ENCODE measurements around the gene CSH1.
A peak's percentile ranks its signal among the peaks of the same experiment; 100 is the strongest.

Gene CSH1

GRCh38 chr17:63855185-63855584 is 41.2 kb downstream of the CSH1 start:
- no peak for DNase-seq

DNA sequence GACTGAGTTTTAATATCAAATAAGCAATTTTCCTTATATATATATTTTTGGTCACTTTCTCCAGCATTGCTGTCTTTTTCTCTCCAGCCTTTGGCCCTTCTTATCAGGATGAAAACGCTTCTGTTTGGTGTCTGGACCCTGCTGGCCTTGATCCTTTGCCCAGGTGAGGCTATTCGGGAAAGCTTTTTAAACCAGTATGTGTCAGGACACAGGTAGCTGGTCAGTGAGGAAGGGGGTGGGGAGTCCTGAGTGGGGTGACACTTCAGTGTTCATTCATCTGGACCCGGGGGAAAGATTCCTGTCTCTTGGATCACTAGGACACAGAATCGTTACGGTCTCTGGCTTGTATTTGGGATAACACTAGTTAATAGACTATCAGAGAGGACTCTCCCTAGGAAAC is 41.7 kb downstream of the CSH1 start:
- DNase-seq: no peak

DNA sequence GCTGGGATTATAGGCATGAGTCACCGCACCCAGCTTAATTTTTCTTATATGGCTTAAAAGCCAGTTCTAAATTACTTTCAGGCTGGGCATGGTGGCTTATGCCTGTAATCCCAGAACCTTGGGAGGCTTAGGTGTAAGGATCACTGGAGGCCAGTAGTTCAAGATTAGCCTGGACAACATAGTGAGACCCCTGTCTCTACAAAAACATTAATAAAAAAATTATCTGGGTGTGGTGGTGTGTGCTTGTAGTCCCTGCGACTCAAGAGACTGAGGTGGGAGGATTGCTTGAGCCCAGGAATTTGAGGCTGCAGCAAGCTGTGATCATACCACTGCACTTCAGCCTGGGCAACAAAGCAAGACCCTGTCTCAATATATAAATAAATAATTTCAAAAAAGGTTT is 43.1 kb downstream of the CSH1 start:
- no peak for DNase-seq

DNA sequence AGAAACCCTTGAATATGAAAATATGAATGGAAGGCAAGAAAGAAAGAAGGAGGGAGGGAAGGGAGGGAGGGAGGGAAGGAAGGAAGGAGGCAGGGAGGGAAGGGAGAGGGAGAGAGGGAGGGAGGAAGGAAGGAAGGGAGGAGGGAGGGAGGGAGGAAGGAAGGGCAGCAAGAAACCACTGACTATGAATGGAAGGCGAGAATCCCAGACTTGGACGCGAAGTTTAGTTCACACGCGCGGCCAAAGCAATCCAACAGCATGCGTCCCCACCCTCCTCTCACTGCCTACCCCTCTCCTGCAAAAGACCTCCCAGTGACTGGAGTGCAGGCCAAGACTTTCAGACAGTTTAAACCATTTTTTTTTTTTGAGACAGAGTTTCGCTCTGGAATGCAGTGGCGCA is 46.0 kb downstream of the CSH1 start:
- DNase-seq: no peak

- peak; percentile 93 for DNase-seq
These were observed 47.3 kb downstream of the CSH1 start for GRCh38 chr17:63848834-63849689.

- no peak for DNase-seq
These were observed 48.7 kb downstream of the CSH1 start for GRCh38 chr17:63847525-63848249.

GRCh38 chr17:63845509-63845908 is 50.9 kb downstream of the CSH1 start:
- DNase-seq: no peak
